Measurements from ENCODE around the gene MACROH2A1.

GRCh38 chr5:135442431-135443160 lies 43.6 kb upstream of the MACROH2A1 start:
- TF ChIP-seq, protein P1, sequence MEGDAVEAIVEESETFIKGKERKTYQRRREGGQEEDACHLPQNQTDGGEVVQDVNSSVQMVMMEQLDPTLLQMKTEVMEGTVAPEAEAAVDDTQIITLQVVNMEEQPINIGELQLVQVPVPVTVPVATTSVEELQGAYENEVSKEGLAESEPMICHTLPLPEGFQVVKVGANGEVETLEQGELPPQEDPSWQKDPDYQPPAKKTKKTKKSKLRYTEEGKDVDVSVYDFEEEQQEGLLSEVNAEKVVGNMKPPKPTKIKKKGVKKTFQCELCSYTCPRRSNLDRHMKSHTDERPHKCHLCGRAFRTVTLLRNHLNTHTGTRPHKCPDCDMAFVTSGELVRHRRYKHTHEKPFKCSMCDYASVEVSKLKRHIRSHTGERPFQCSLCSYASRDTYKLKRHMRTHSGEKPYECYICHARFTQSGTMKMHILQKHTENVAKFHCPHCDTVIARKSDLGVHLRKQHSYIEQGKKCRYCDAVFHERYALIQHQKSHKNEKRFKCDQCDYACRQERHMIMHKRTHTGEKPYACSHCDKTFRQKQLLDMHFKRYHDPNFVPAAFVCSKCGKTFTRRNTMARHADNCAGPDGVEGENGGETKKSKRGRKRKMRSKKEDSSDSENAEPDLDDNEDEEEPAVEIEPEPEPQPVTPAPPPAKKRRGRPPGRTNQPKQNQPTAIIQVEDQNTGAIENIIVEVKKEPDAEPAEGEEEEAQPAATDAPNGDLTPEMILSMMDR (IDR thresholded peaks at IDR 0.05; ENCODE audit: low read depth, low read length, poor library complexity, severe bottlenecking) = no peak
- no peak for TF ChIP-seq EZH2phosphoT487 (IDR thresholded peaks at IDR 0.05; ENCODE audit: borderline replicate concordance, low read length)
